HepG2 (cell line): ENCODE measurements around the gene DPP3. TPM values are rescaled to one million over a fixed set of nuclear protein-coding genes. Genes with fewer than 3 reads are reported as not detected.

Experiments
- ATAC-seq: fragments of 200-7000 bp; cut with Tn5 transposase; 3 replicates; pipeline ENCODE4 v1.9.1; 2020; ENCODE audit warnings: mild to moderate bottlenecking, moderate library complexity
- BruUV-seq: library from RNA; stranded (reverse); fragments of 400-500 nt; replicated peaks from 2 replicates; lab custom pipeline; 2021; lab: Mats Ljungman, UMichigan
- CTCF ChIA-PET: fragments of 300-600 bp; formaldehyde crosslinking; extraction: SDS; loops from one replicate; lab custom pipeline; 2021; ENCODE audit warnings: low total read pairs, inconsistent platforms, low intra/inter-chr PET ratio; lab: Yijun Ruan, JAX
- POLR2A ChIA-PET: fragments of 350-600 bp; sonication (Branson Sonifier 250); formaldehyde crosslinking; loops from one replicate; lab custom pipeline; 2020; ENCODE audit warnings: antibody characterized with exemption, inconsistent platforms; lab: Yijun Ruan, JAX
- DNase-seq: peaks from one replicate; pipeline ENCODE4 v3.0.0-alpha.2; 2015; ENCODE audit warnings: low spot score
- FAIRE-seq: peaks from 3 replicates; lab custom pipeline; 2011; peaks lifted over from hg19 to GRCh38; lab: Jason Lieb, UNC
- H2AFZ ChIP-seq: one replicate; pipeline ENCODE4 v1.6.1; 2011; ENCODE audit warnings: low read length, inconsistent platforms
- H3K27ac ChIP-seq: fragments of 300-600 bp; 3 replicates; pipeline ENCODE4 v1.8.0; 2011; ENCODE audit warnings: mixed run types, mild to moderate bottlenecking, mixed read lengths, low read length, inconsistent platforms; ENCODE audit not compliant: insufficient read depth; ENCODE audit errors: extremely low read length
- H3K27me3 ChIP-seq, 2 experiments: fragments of 200-600 bp in 1 of 2; 2 replicates in 1 of 2; 3 replicates in 1 of 2; pipeline versions ENCODE4 v1.6.0 to v1.8.0; 2011; ENCODE audit warnings: low read length in 2 of 2, mild to moderate bottlenecking in 2 of 2, moderate library complexity in 2 of 2, inconsistent platforms in 1 of 2; ENCODE audit not compliant: insufficient read depth in 2 of 2, control insufficient read depth in 1 of 2
- H3K36me3 ChIP-seq, 2 experiments: fragments of 200-600 bp in 1 of 2; replicated peaks in 1 of 2; 2 replicates in 1 of 2; 3 replicates in 1 of 2; pipeline versions ENCODE4 v1.5.1 to v1.8.0; 2011; ENCODE audit warnings: low read length in 2 of 2, inconsistent platforms in 1 of 2; ENCODE audit not compliant: insufficient read depth in 2 of 2, control insufficient read depth in 1 of 2
- H3K4me1 ChIP-seq: 2 replicates; pipeline ENCODE4 v1.5.1; 2012; ENCODE audit warnings: low read length, inconsistent platforms; ENCODE audit not compliant: insufficient read depth
- H3K4me2 ChIP-seq: 2 replicates; pipeline ENCODE4 v1.6.0; 2011; ENCODE audit warnings: low read depth, low read length, inconsistent platforms
- H3K4me3 ChIP-seq, 3 experiments: fragments of 200-600 bp in 1 of 3; sonication (generic), shearing (Covaris generic) in 1 of 3; replicated peaks in 1 of 3; 2 replicates each; pipeline ENCODE4 v1.5.1; 2011 to 2016; ENCODE audit warnings: low read length in 3 of 3, inconsistent platforms in 2 of 3, low read depth in 2 of 3, mild to moderate bottlenecking in 2 of 3, control low read depth in 1 of 3, mixed read lengths in 1 of 3; ENCODE audit not compliant: insufficient read depth in 1 of 3
- H3K79me2 ChIP-seq: one replicate; pipeline ENCODE4 v1.6.1; 2011; ENCODE audit warnings: low read length, inconsistent platforms; ENCODE audit not compliant: insufficient read depth
- H3K9ac ChIP-seq: 2 replicates; pipeline ENCODE4 v1.6.0; 2011; ENCODE audit warnings: mild to moderate bottlenecking, low read depth, low read length, inconsistent platforms; ENCODE audit not compliant: insufficient read depth
- H3K9me3 ChIP-seq: 2 replicates; pipeline ENCODE4 v1.5.1; 2012; ENCODE audit warnings: mild to moderate bottlenecking, low read length
- H4K20me1 ChIP-seq: 2 replicates; pipeline ENCODE4 v1.6.0; 2011; ENCODE audit warnings: inconsistent platforms, mild to moderate bottlenecking, low read length, moderate library complexity; ENCODE audit not compliant: insufficient read depth
- ARNT ChIP-seq: fragments of 450-650 bp; IDR thresholded peaks from 2 replicates; pipeline ENCODE4 v1.6.1; 2017
- CEBPG ChIP-seq: IDR thresholded peaks from 2 replicates; pipeline ENCODE4 v1.6.1; 2016
- FOXO1 ChIP-seq: sonication (generic); formaldehyde crosslinking; IDR thresholded peaks from 2 replicates; pipeline ENCODE4 v1.4.0; 2020; ENCODE audit warnings: missing genetic modification reagents
- HOXA5 ChIP-seq: sonication (generic); formaldehyde crosslinking; IDR thresholded peaks from 2 replicates; pipeline ENCODE4 v1.4.0; 2020; ENCODE audit warnings: missing genetic modification reagents
- KIAA2018 ChIP-seq: sonication (generic); formaldehyde crosslinking; IDR thresholded peaks from 2 replicates; pipeline ENCODE4 v1.5.0; 2020; ENCODE audit warnings: mild to moderate bottlenecking, missing genetic modification reagents, borderline replicate concordance
- RFX3 ChIP-seq: IDR thresholded peaks from 2 replicates; pipeline ENCODE4 v1.6.1; 2016; ENCODE audit warnings: missing biosample characterization, missing genetic modification reagents
- ZNF770 ChIP-seq: sonication (generic); formaldehyde crosslinking; IDR thresholded peaks from 2 replicates; pipeline ENCODE4 v1.5.0; 2020; ENCODE audit warnings: mild to moderate bottlenecking, missing genetic modification reagents
- ZNF850 ChIP-seq: sonication (generic); formaldehyde crosslinking; conservative IDR thresholded peaks from 2 replicates; pipeline ENCODE4 v1.9.0; 2021; ENCODE audit warnings: mild to moderate bottlenecking, missing genetic modification reagents
- ZSCAN21 ChIP-seq: sonication (generic); formaldehyde crosslinking; IDR thresholded peaks from 2 replicates; pipeline ENCODE4 v1.8.0; 2022; ENCODE audit warnings: mild to moderate bottlenecking, missing genetic modification reagents, moderate library complexity, borderline replicate concordance
- WGBS: methylation state at CpG from one replicate; pipeline ENCODE4 v1.1.6; 2017; ENCODE audit warnings: low lambda C conversion rate; 5-methylcytosine and 5-hydroxymethylcytosine counted together
- in situ Hi-C: cut with HindIII; loops from 2 replicates; pipeline ENCODE4 v1.10.0; 2017; ENCODE audit warnings: low pct_unique_long_range_greater_than_20kb; ENCODE audit not compliant: extremely low pct_ligation_motif_present
- intact Hi-C: fragments of 100-400 bp; cut with micrococcal nuclease; formaldehyde crosslinking; loops from one replicate; pipeline ENCODE4 v1.10.0; 2022; ENCODE audit not compliant: unreplicated experiment
- polyA plus RNA-seq, 8 experiments: library from polyadenylated mRNA; depleted of rRNA in 3 of 8; stranded (reverse) in 7 of 8; unstranded in 1 of 8; fragments of >200 nt; fragmentation: Illumina TruSeq in 4 of 8; extraction: Trizol in 4 of 8; gene quantifications; 2 replicates each; pipeline versions ENCODE4 v1.2.1 to v1.2.3, GENCODE V29; 2011 to 2016; ENCODE audit warnings: low read depth in 4 of 8, missing spikeins in 1 of 8, mixed read lengths in 1 of 8; ENCODE audit not compliant: insufficient read depth in 1 of 8
- total RNA-seq, 5 experiments: library from RNA; depleted of rRNA; stranded (reverse); fragments of >200 nt; fragmentation: Illumina TruSeq; extraction: Trizol; gene quantifications; 2 replicates each; pipeline ENCODE4 v1.2.3, GENCODE V29; 2016; ENCODE audit warnings: low read depth in 1 of 5
- TF ChIP-seq, protein P1 (sequence below), 2 experiments: fragments of 450-650 bp in 1 of 2; sonication (generic) in 1 of 2; formaldehyde crosslinking; IDR thresholded peaks; 2 replicates each; pipeline versions ENCODE4 v1.5.0 to v1.8.0; 2020 to 2022; ENCODE audit warnings: mild to moderate bottlenecking in 1 of 2, missing genetic modification reagents in 1 of 2

Gene DPP3
- total and polyA plus RNA-seq, 2 of the 13 experiments (the other 11 are each of a cell fraction or from before 2014, with no cell fraction given), result 38.4 to 59.8 TPM

GRCh38 chr11:66457826-66458225 lies 22.4 kb upstream of the DPP3 start:
- Histone ChIP-seq H3K27ac (no peak overlapping the region), H4K20me1 (no peaks in the 10 kb centered on the region), H3K27me3 (peaks cover 0 to 18% of the 10 kb centered on the region in 2 experiments; a peak in 2 of 5 replicates), H3K4me2 (no peak overlapping the region), H3K4me3 (no peak overlapping the region), H3K9ac (no peak overlapping the region), H3K79me2 (no peaks in the 10 kb centered on the region), H3K9me3 (no peaks in the 10 kb centered on the region), H3K4me1 (no peaks in the 10 kb centered on the region), H2AFZ (no peak overlapping the region), H3K36me3 (no peaks in the 10 kb centered on the region)
- no peak for TF ChIP-seq KIAA2018 (CRISPR knock-in tag)
- TF ChIP-seq HOXA5 (CRISPR knock-in tag), result no peak
- peak; percentile 51; the same call in 1 of the 2 replicates for TF ChIP-seq CEBPG
- TF ChIP-seq RFX3 (CRISPR knock-in tag), result no peak
- no peak for TF ChIP-seq FOXO1
- TF ChIP-seq ZNF850 (CRISPR knock-in tag), result no peak
- TF ChIP-seq ZSCAN21 (CRISPR knock-in tag), result no peak
- TF ChIP-seq, protein P1, sequence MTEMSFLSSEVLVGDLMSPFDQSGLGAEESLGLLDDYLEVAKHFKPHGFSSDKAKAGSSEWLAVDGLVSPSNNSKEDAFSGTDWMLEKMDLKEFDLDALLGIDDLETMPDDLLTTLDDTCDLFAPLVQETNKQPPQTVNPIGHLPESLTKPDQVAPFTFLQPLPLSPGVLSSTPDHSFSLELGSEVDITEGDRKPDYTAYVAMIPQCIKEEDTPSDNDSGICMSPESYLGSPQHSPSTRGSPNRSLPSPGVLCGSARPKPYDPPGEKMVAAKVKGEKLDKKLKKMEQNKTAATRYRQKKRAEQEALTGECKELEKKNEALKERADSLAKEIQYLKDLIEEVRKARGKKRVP (CRISPR knock-in tag; IDR thresholded peaks at IDR 0.05), result peak in 1 of 2 experiments; percentile 74; a peak in 2 of 4 replicates
- no peak for TF ChIP-seq ARNT
- peak; percentile 73 for TF ChIP-seq ZNF770 (CRISPR knock-in tag)
- DNase-seq (no peak), FAIRE-seq (no peak), ATAC-seq (no peak)
- ChIA-PET POLR2A (interaction anchor here (1.0 to 1.5 kb wide), 2 partner anchors 9 to 36 kb away, joined by 3 to 4 read pairs; partner anchors contain the start of gene PELI3), CTCF (no interaction called here)
- WGBS, result 50% methylated on average over 6 of the region's 6 CpGs
- intact Hi-C loops (no loop called here), in situ Hi-C loops (no loop called here)
- BruUV-seq, result no TSS peak
